Astrocyte (in vitro differentiated cells and primary cell): ENCODE results near the gene SPRED2. TPM values are rescaled to one million over a fixed set of nuclear protein-coding genes. Genes with fewer than 3 reads are reported as not detected.
A peak's percentile ranks its signal among the peaks of the same experiment; 100 is the strongest.

Experiments
- DNase-seq: peaks from one replicate; pipeline ENCODE4 v3.0.0-alpha.2; 2010; ENCODE audit warnings: low read depth
- FAIRE-seq: peaks from 2 replicates; lab custom pipeline; 2011; peaks lifted over from hg19 to GRCh38; lab: Jason Lieb, UNC
- H2AFZ ChIP-seq: 2 replicates; pipeline ENCODE4 v1.6.0; 2012; ENCODE audit warnings: low read depth, low read length, inconsistent platforms
- H3K27ac ChIP-seq: 2 replicates; pipeline ENCODE4 v1.5.1; 2011; ENCODE audit warnings: low read depth, low read length, inconsistent platforms
- H3K27me3 ChIP-seq: 2 replicates; pipeline ENCODE4 v1.6.0; 2011; ENCODE audit warnings: low read length, inconsistent platforms; ENCODE audit not compliant: insufficient read depth
- H3K36me3 ChIP-seq: 2 replicates; pipeline ENCODE4 v1.5.1; 2011; ENCODE audit warnings: low read length, inconsistent platforms; ENCODE audit not compliant: insufficient read depth
- H3K4me1 ChIP-seq: 2 replicates; pipeline ENCODE4 v1.5.1; 2011; ENCODE audit warnings: low read length, inconsistent platforms; ENCODE audit not compliant: insufficient read depth
- H3K4me2 ChIP-seq: 2 replicates; pipeline ENCODE4 v1.6.0; 2012; ENCODE audit warnings: low read length, inconsistent platforms
- H3K4me3 ChIP-seq: 2 replicates; pipeline ENCODE4 v1.5.1; 2011; ENCODE audit warnings: low read depth, mild to moderate bottlenecking, low read length, inconsistent platforms; ENCODE audit not compliant: insufficient read depth
- H3K79me2 ChIP-seq: 2 replicates; pipeline ENCODE4 v1.6.0; 2012; ENCODE audit warnings: mild to moderate bottlenecking, low read length, inconsistent platforms; ENCODE audit not compliant: insufficient read depth
- H3K9ac ChIP-seq: 2 replicates; pipeline ENCODE4 v1.6.0; 2012; ENCODE audit warnings: mild to moderate bottlenecking, low read length, inconsistent platforms
- H3K9me3 ChIP-seq: 2 replicates; pipeline ENCODE4 v1.5.1; 2012; ENCODE audit warnings: low read depth, mild to moderate bottlenecking, low read length, inconsistent platforms; ENCODE audit not compliant: insufficient read depth
- H4K20me1 ChIP-seq: 2 replicates; pipeline ENCODE4 v1.6.0; 2012; ENCODE audit warnings: low read length, inconsistent platforms; ENCODE audit not compliant: insufficient read depth
- H3K27ac Mint-ChIP-seq: one replicate; pipeline ENCODE4 v1.8.0; 2021; ENCODE audit warnings: mild to moderate bottlenecking, mixed read lengths; ENCODE audit not compliant: unreplicated experiment
- H3K27me3 Mint-ChIP-seq: one replicate; pipeline ENCODE4 v1.8.0; 2021; ENCODE audit warnings: low read depth, mixed read lengths; ENCODE audit not compliant: unreplicated experiment
- H3K36me3 Mint-ChIP-seq: one replicate; pipeline ENCODE4 v1.8.0; 2021; ENCODE audit warnings: low read depth, mixed read lengths; ENCODE audit not compliant: unreplicated experiment
- H3K4me1 Mint-ChIP-seq: one replicate; pipeline ENCODE4 v1.8.0; 2021; ENCODE audit warnings: low read depth, mixed read lengths; ENCODE audit not compliant: unreplicated experiment
- H3K4me3 Mint-ChIP-seq: one replicate; pipeline ENCODE4 v1.8.0; 2021; ENCODE audit warnings: mild to moderate bottlenecking, moderate library complexity, mixed read lengths; ENCODE audit not compliant: unreplicated experiment
- H3K9me3 Mint-ChIP-seq: one replicate; pipeline ENCODE4 v1.8.0; 2021; ENCODE audit warnings: mild to moderate bottlenecking, mixed read lengths; ENCODE audit not compliant: unreplicated experiment
- CTCF ChIP-seq: IDR thresholded peaks from 2 replicates; pipeline ENCODE4 v1.5.1; 2011; ENCODE audit warnings: low read depth, mild to moderate bottlenecking, inconsistent platforms, low read length, moderate library complexity; ENCODE audit not compliant: insufficient read depth
- EZH2 ChIP-seq: IDR thresholded peaks from 2 replicates; pipeline ENCODE4 v1.6.1; 2012; ENCODE audit warnings: mild to moderate bottlenecking, low read length, inconsistent platforms; ENCODE audit not compliant: insufficient read depth
- total RNA-seq: library from RNA; stranded (reverse); gene quantifications from 2 replicates; pipeline ENCODE4 v1.2.1, GENCODE V29; 2021

Gene SPRED2
- total RNA-seq, 1 donor from 2014 or later = 47.3 TPM

DNA sequence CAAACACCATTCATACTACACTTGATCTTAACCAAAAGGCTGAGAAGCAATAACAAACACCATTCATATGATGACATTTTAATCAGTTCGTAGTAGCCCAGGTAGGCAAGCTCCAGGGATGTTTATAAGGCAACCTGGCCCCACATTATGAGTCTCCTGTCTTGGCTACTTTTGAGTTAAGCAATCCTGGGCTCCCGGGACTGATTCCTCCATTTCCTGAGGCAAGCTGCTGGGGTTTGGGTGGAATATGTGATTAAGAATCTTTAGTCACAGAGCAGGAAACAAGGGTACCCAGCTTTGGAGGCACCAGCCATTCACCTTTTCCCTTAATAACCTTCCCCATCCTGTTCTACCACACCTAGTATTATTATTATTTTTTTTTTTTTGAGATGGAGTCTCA is 24.5 kb upstream of the SPRED2 start:
- TF ChIP-seq EZH2 (no peak), CTCF (no peak)
- Histone ChIP-seq H2AFZ (no peak overlapping the region), H3K4me2 (peak overlapping the region; percentile 70)

DNA sequence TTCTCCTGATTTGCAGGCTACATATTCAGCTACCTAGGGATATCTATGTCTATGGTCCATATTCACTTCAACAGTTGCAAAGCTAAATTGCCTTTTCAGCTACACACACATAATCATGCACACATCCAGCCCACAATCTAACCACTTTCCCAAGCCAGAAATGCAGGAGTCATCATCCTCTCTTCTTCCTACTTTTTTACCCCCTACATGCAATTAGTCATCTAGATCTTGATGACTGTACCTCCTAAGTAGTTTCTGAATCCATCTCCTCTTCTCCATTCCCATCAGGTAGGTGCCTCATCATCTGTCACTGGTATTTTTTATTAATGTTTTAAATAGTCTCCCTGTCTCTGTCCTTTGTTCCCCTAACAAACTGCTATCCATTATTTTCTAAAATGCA is 23.7 kb upstream of the SPRED2 start:
- DNase-seq (peak; percentile 89), FAIRE-seq (peak; percentile 94)
- Histone ChIP-seq H3K4me3 (no peak overlapping the region), H3K36me3 (no peaks in the 10 kb centered on the region), H3K4me1 (peaks cover 27% of the 10 kb centered on the region), H3K4me2 (peak overlapping the region; percentile 70), H3K27me3 (no peaks in the 10 kb centered on the region), H4K20me1 (no peaks in the 10 kb centered on the region), H3K79me2 (no peaks in the 10 kb centered on the region), H2AFZ (no peak overlapping the region), H3K9ac (peak overlapping the region; percentile 55), H3K9me3 (no peaks in the 10 kb centered on the region), H3K27ac (peak overlapping the region; percentile 83)
- H3K27me3 Mint-ChIP-seq = no peaks in the 10 kb centered on the region
- H3K36me3 Mint-ChIP-seq = peaks cover 2% of the 10 kb centered on the region
- peaks cover 54% of the 10 kb centered on the region for H3K4me1 Mint-ChIP-seq
- peak overlapping the region; percentile 95 for H3K27ac Mint-ChIP-seq
- H3K4me3 Mint-ChIP-seq = peak overlapping the region; percentile 5
- H3K9me3 Mint-ChIP-seq = no peaks in the 10 kb centered on the region
- TF ChIP-seq EZH2 (no peak), CTCF (no peak)

More for the DNA sequence above, 24.5 kb upstream of the SPRED2 start:
- Mint-ChIP-seq H3K9me3 (no peaks in the 10 kb centered on the region), H3K4me1 (peaks cover 55% of the 10 kb centered on the region), H3K27ac (peak overlapping the region; percentile 95), H3K4me3 (no peak overlapping the region), H3K27me3 (no peaks in the 10 kb centered on the region), H3K36me3 (peaks cover 2% of the 10 kb centered on the region)
- H3K9ac ChIP-seq = peak overlapping the region; percentile 8
- H3K27me3 ChIP-seq = no peaks in the 10 kb centered on the region
- no peaks in the 10 kb centered on the region for H3K79me2 ChIP-seq
- H3K27ac ChIP-seq = peak overlapping the region; percentile 83
- no peak for FAIRE-seq
- no peaks in the 10 kb centered on the region for H3K9me3 ChIP-seq
- H3K4me1 ChIP-seq = peaks cover 27% of the 10 kb centered on the region
- no peak for DNase-seq
- no peaks in the 10 kb centered on the region for H3K36me3 ChIP-seq
- no peaks in the 10 kb centered on the region for H4K20me1 ChIP-seq
- no peak overlapping the region for H3K4me3 ChIP-seq

DNA sequence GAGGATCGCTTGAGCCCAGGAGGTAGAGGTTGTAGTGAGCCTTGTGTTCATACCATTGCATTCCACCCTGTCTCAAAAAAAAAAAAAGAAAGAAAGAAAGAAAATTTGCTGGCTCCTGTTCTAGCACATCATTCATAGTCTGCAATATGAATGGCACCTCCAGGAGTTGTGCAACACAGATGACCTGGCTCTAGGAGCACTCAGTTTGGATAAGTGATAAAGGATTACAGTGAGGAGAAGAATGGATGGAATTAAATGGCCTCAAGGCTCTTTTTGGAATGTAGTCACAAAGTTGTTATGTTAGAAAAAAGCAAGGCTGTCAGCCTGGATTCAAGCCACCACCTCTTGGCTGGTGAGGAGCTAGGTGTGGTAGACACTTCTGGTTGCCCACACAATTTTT is 21.5 kb upstream of the SPRED2 start:
- Mint-ChIP-seq H3K27me3 (no peaks in the 10 kb centered on the region), H3K27ac (no peak overlapping the region), H3K4me3 (no peak overlapping the region), H3K9me3 (no peaks in the 10 kb centered on the region), H3K4me1 (peaks cover 43% of the 10 kb centered on the region), H3K36me3 (no peaks in the 10 kb centered on the region)
- Histone ChIP-seq H3K4me3 (no peak overlapping the region), H3K36me3 (no peaks in the 10 kb centered on the region), H3K9ac (no peak overlapping the region), H4K20me1 (no peaks in the 10 kb centered on the region), H3K4me1 (peaks cover 24% of the 10 kb centered on the region), H3K79me2 (no peaks in the 10 kb centered on the region), H3K9me3 (no peaks in the 10 kb centered on the region), H3K4me2 (no peak overlapping the region), H2AFZ (no peak overlapping the region), H3K27ac (no peak overlapping the region), H3K27me3 (no peaks in the 10 kb centered on the region)
- DNase-seq (peak; percentile 61), FAIRE-seq (no peak)
- TF ChIP-seq EZH2 (no peak), CTCF (no peak)
